GM23338 (cell line): Measurements from ENCODE around the gene RAB3A. TPM values are rescaled to one million over a fixed set of nuclear protein-coding genes. Genes with fewer than 3 reads are reported as not detected.

Experiments used
- ATAC-seq: fragments of 200-7000 bp; cut with Tn5 transposase; 3 replicates; pipeline ENCODE4 v1.9.1; 2020
- DNase-seq: peaks from one replicate; pipeline ENCODE4 v3.0.0-alpha.2; 2015; ENCODE audit warnings: low spot score
- H2AFZ ChIP-seq: fragments of 200-600 bp; sonication (generic); 2 replicates; pipeline ENCODE4 v1.8.0; 2016; ENCODE audit warnings: antibody characterized with exemption, mild to moderate bottlenecking, moderate library complexity
- H3F3A ChIP-seq: fragments of 200-600 bp; sonication (generic); replicated peaks from 2 replicates; pipeline ENCODE4 v1.8.0; 2017; ENCODE audit warnings: antibody characterized with exemption, mixed run types, low read depth
- H3K27ac ChIP-seq: fragments of 200-600 bp; sonication (generic); 2 replicates; pipeline ENCODE4 v1.6.1; 2016; ENCODE audit warnings: low read depth
- H3K27me3 ChIP-seq: fragments of 200-600 bp; sonication (generic); 2 replicates; pipeline ENCODE4 v1.8.0; 2016; ENCODE audit warnings: mild to moderate bottlenecking, mixed run types, moderate library complexity; ENCODE audit not compliant: insufficient read depth
- H3K36me3 ChIP-seq: fragments of 200-600 bp; sonication (generic); 2 replicates; pipeline ENCODE4 v1.8.0; 2016; ENCODE audit warnings: mild to moderate bottlenecking; ENCODE audit not compliant: insufficient read depth
- H3K4me1 ChIP-seq: fragments of 200-600 bp; sonication (generic); 2 replicates; pipeline ENCODE4 v1.8.0; 2016; ENCODE audit warnings: mild to moderate bottlenecking, moderate library complexity; ENCODE audit not compliant: insufficient read depth
- H3K4me2 ChIP-seq: fragments of 200-600 bp; sonication (generic); 2 replicates; pipeline ENCODE4 v1.7.1; 2017; ENCODE audit warnings: mixed run types
- H3K4me3 ChIP-seq: fragments of 200-600 bp; sonication (generic); 2 replicates; pipeline ENCODE4 v1.6.1; 2016; ENCODE audit warnings: mixed run types
- H3K79me2 ChIP-seq: fragments of 200-600 bp; sonication (generic); replicated peaks from 2 replicates; pipeline ENCODE4 v1.8.0; 2017; ENCODE audit warnings: mild to moderate bottlenecking; ENCODE audit not compliant: insufficient read depth
- H3K9me2 ChIP-seq: fragments of 200-600 bp; sonication (generic); 2 replicates; pipeline ENCODE4 v1.8.0; 2017; ENCODE audit not compliant: insufficient read depth
- H4K20me1 ChIP-seq: fragments of 200-600 bp; sonication (generic); replicated peaks from 2 replicates; pipeline ENCODE4 v1.8.0; 2017; ENCODE audit warnings: mild to moderate bottlenecking; ENCODE audit not compliant: insufficient read depth
- H3K27ac Mint-ChIP-seq: 2 replicates; pipeline ENCODE4 v1.8.0; 2020; ENCODE audit warnings: inconsistent platforms, mild to moderate bottlenecking, moderate library complexity, mixed read lengths
- H3K27me3 Mint-ChIP-seq: 3 replicates; pipeline ENCODE4 v1.8.0; 2022; ENCODE audit warnings: low read depth, mild to moderate bottlenecking, moderate library complexity, mixed read lengths, inconsistent platforms; ENCODE audit not compliant: insufficient read depth, poor library complexity
- H3K36me3 Mint-ChIP-seq: 3 replicates; pipeline ENCODE4 v1.8.0; 2021; ENCODE audit warnings: low read depth, mild to moderate bottlenecking, inconsistent platforms, moderate library complexity, mixed read lengths
- H3K4me1 Mint-ChIP-seq: 3 replicates; pipeline ENCODE4 v1.8.0; 2020; ENCODE audit warnings: mild to moderate bottlenecking, inconsistent platforms, mixed read lengths
- H3K4me3 Mint-ChIP-seq: 3 replicates; pipeline ENCODE4 v1.8.0; 2021; ENCODE audit warnings: moderate library complexity, mild to moderate bottlenecking, inconsistent platforms, mixed read lengths
- H3K9me3 Mint-ChIP-seq: 3 replicates; pipeline ENCODE4 v1.8.0; 2020; ENCODE audit warnings: moderate library complexity, mild to moderate bottlenecking, inconsistent platforms, mixed read lengths
- CREB1 ChIP-seq: fragments of 250-450 bp; sonication (Bioruptor Pico); IDR thresholded peaks from 2 replicates; pipeline ENCODE4 v1.5.0; 2020; ENCODE audit warnings: low read depth, mild to moderate bottlenecking, moderate library complexity
- EZH2 ChIP-seq: fragments of 200-600 bp; sonication (generic); IDR thresholded peaks from one replicate; pipeline ENCODE4 v1.8.0; 2017; ENCODE audit warnings: antibody characterized with exemption, mild to moderate bottlenecking, low read depth; ENCODE audit not compliant: unreplicated experiment
- EZH2phosphoT487 ChIP-seq: fragments of 200-600 bp; sonication (generic); IDR thresholded peaks from one replicate; pipeline ENCODE4 v1.8.1; 2018; ENCODE audit warnings: antibody characterized with exemption; ENCODE audit not compliant: unreplicated experiment
- NANOG ChIP-seq: IDR thresholded peaks from 2 replicates; pipeline ENCODE4 v1.6.1; 2016; ENCODE audit warnings: antibody characterized with exemption, borderline replicate concordance
- STAT1 ChIP-seq: IDR thresholded peaks from one replicate; pipeline ENCODE4 v1.6.1; 2016; ENCODE audit warnings: antibody characterized with exemption; ENCODE audit not compliant: unreplicated experiment
- ZNF331 ChIP-seq: fragments of 250-450 bp; sonication (Bioruptor Pico); IDR thresholded peaks from 2 replicates; pipeline ENCODE4 v1.5.0; 2020; ENCODE audit warnings: low read depth, mild to moderate bottlenecking, moderate library complexity
- ZNF462 ChIP-seq: fragments of 250-450 bp; sonication (Bioruptor Pico); IDR thresholded peaks from 2 replicates; pipeline ENCODE4 v1.5.0; 2020; ENCODE audit warnings: mild to moderate bottlenecking, moderate library complexity
- polyA plus RNA-seq: library from polyadenylated mRNA; unstranded; fragments of >200 nt; fragmentation: Nextera tagmentation; extraction: Ambion mirVana; gene quantifications from 2 replicates; pipeline ENCODE4 v1.2.1, GENCODE V29; 2016
- total RNA-seq: library from RNA; depleted of rRNA; stranded (reverse); fragments of >200 nt; shearing (Covaris generic); gene quantifications from 2 replicates; pipeline ENCODE4 v1.2.3, GENCODE V29; 2014
- TF ChIP-seq, protein P1 (sequence below), 2 experiments: fragments of 200-600 bp in 1 of 2; sonication (generic) in 1 of 2; conservative IDR thresholded peaks; 2 replicates each; pipeline versions ENCODE4 v1.5.1 to v1.6.1; 2016 to 2017; ENCODE audit warnings: antibody characterized with exemption in 2 of 2, low read depth in 2 of 2, mild to moderate bottlenecking in 2 of 2, moderate library complexity in 1 of 2
- TF ChIP-seq, protein P2 (sequence below): IDR thresholded peaks from one replicate; pipeline ENCODE4 v1.6.1; 2018; ENCODE audit warnings: antibody characterized with exemption; ENCODE audit not compliant: unreplicated experiment

RAB3A gene
- total and polyA plus RNA-seq, 2 experiments from 2014 or later = 9.7 to 20.3 TPM

- ATAC-seq = no peak
- no peak overlapping the region for H3K4me2 ChIP-seq
- H3K4me3 ChIP-seq = no peak overlapping the region
- peaks cover 7% of the 10 kb centered on the region; the same call in 1 of the 2 replicates for H3K4me1 ChIP-seq
- H3K9me3 Mint-ChIP-seq = 0 out of 3 replicates have a peak, but pooled peaks cover 3% of the 10 kb centered on the region
- no peak for TF ChIP-seq CREB1 (CRISPR knock-in tag)
- TF ChIP-seq EZH2phosphoT487 = no peak
- no peak for TF ChIP-seq ZNF331 (CRISPR knock-in tag)
- TF ChIP-seq, protein P1, sequence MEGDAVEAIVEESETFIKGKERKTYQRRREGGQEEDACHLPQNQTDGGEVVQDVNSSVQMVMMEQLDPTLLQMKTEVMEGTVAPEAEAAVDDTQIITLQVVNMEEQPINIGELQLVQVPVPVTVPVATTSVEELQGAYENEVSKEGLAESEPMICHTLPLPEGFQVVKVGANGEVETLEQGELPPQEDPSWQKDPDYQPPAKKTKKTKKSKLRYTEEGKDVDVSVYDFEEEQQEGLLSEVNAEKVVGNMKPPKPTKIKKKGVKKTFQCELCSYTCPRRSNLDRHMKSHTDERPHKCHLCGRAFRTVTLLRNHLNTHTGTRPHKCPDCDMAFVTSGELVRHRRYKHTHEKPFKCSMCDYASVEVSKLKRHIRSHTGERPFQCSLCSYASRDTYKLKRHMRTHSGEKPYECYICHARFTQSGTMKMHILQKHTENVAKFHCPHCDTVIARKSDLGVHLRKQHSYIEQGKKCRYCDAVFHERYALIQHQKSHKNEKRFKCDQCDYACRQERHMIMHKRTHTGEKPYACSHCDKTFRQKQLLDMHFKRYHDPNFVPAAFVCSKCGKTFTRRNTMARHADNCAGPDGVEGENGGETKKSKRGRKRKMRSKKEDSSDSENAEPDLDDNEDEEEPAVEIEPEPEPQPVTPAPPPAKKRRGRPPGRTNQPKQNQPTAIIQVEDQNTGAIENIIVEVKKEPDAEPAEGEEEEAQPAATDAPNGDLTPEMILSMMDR (conservative IDR thresholded peaks at IDR 0.05; ENCODE audit: low read depth in 2 of 2) = no peak
- no peak for TF ChIP-seq NANOG
- no peak for TF ChIP-seq STAT1
- H3K4me3 Mint-ChIP-seq = no peak overlapping the region
- H2AFZ ChIP-seq = no peak overlapping the region
- no peaks in the 10 kb centered on the region for H3K36me3 Mint-ChIP-seq
- H3K27ac ChIP-seq = no peak overlapping the region
- H3K27me3 Mint-ChIP-seq = peaks cover 13% of the 10 kb centered on the region
- H4K20me1 ChIP-seq = no peaks in the 10 kb centered on the region
- H3K79me2 ChIP-seq = no peaks in the 10 kb centered on the region
- no peak for DNase-seq
- no peaks in the 10 kb centered on the region for H3K9me2 ChIP-seq
- H3K27ac Mint-ChIP-seq = no peak overlapping the region
- H3K36me3 ChIP-seq = no peaks in the 10 kb centered on the region
- peaks cover 13% of the 10 kb centered on the region for H3K4me1 Mint-ChIP-seq
- no peaks in the 10 kb centered on the region for H3K27me3 ChIP-seq
- H3F3A ChIP-seq = 0 out of 2 replicates have a peak, but pooled peaks cover 12% of the 10 kb centered on the region
These were observed 14.3 kb upstream of the RAB3A start for GRCh38 chr19:18218159-18218558.

DNA sequence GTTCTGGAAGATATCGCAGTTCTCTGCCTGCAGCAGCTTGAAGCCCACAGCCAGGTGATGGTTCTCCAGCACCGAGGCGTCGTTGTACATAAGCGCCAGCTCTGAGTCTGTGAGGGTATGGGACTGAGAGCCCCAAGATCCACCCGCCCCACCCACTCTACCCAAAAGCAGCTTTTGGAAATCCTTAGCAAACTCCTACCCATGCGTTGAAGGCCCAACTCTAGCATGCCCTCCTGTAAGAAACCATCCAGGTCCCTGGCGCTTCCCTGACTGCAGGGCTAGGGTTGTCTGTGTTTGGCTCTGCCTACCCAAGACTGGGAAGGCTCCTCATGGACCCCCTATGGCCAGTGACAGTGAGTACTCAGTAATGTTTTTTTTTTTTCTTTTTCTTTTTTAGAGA lies 12.9 kb upstream of the RAB3A start:
- H3F3A ChIP-seq = 0 out of 2 replicates have a peak, but pooled peaks cover 8% of the 10 kb centered on the region
- no peak for DNase-seq
- Mint-ChIP-seq H3K36me3 (no peaks in the 10 kb centered on the region), H3K4me1 (peaks cover 13% of the 10 kb centered on the region), H3K27ac (no peak overlapping the region), H3K9me3 (0 out of 3 replicates have a peak, but pooled peaks cover 3% of the 10 kb centered on the region), H3K4me3 (no peak overlapping the region), H3K27me3 (peaks cover 13% of the 10 kb centered on the region)
- H4K20me1 ChIP-seq = no peaks in the 10 kb centered on the region
- no peaks in the 10 kb centered on the region for H3K27me3 ChIP-seq
- H3K4me1 ChIP-seq = peaks cover 7% of the 10 kb centered on the region; the same call in 1 of the 2 replicates
- H3K4me3 ChIP-seq = no peak overlapping the region
- no peak for ATAC-seq
- no peak overlapping the region for H3K27ac ChIP-seq
- no peaks in the 10 kb centered on the region for H3K9me2 ChIP-seq
- no peaks in the 10 kb centered on the region for H3K79me2 ChIP-seq
- TF ChIP-seq EZH2 = no peak
- no peak for TF ChIP-seq ZNF331 (CRISPR knock-in tag)
- no peak for TF ChIP-seq NANOG
- no peak for TF ChIP-seq ZNF462
- TF ChIP-seq CREB1 (CRISPR knock-in tag) = no peak
- TF ChIP-seq, protein P2, sequence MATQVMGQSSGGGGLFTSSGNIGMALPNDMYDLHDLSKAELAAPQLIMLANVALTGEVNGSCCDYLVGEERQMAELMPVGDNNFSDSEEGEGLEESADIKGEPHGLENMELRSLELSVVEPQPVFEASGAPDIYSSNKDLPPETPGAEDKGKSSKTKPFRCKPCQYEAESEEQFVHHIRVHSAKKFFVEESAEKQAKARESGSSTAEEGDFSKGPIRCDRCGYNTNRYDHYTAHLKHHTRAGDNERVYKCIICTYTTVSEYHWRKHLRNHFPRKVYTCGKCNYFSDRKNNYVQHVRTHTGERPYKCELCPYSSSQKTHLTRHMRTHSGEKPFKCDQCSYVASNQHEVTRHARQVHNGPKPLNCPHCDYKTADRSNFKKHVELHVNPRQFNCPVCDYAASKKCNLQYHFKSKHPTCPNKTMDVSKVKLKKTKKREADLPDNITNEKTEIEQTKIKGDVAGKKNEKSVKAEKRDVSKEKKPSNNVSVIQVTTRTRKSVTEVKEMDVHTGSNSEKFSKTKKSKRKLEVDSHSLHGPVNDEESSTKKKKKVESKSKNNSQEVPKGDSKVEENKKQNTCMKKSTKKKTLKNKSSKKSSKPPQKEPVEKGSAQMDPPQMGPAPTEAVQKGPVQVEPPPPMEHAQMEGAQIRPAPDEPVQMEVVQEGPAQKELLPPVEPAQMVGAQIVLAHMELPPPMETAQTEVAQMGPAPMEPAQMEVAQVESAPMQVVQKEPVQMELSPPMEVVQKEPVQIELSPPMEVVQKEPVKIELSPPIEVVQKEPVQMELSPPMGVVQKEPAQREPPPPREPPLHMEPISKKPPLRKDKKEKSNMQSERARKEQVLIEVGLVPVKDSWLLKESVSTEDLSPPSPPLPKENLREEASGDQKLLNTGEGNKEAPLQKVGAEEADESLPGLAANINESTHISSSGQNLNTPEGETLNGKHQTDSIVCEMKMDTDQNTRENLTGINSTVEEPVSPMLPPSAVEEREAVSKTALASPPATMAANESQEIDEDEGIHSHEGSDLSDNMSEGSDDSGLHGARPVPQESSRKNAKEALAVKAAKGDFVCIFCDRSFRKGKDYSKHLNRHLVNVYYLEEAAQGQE = no peak
- no peak overlapping the region for H3K4me2 ChIP-seq
- no peaks in the 10 kb centered on the region for H3K36me3 ChIP-seq
- H2AFZ ChIP-seq = no peak overlapping the region
